NCI-H748 (cell line): ENCODE results near the gene RAB24.

ENCODE experiments used
- DNase-seq: peaks from one replicate; lab custom pipeline; 2025; ENCODE audit not compliant: unreplicated experiment; lab: John Stamatoyannopoulos, UW

RAB24 gene

DNA sequence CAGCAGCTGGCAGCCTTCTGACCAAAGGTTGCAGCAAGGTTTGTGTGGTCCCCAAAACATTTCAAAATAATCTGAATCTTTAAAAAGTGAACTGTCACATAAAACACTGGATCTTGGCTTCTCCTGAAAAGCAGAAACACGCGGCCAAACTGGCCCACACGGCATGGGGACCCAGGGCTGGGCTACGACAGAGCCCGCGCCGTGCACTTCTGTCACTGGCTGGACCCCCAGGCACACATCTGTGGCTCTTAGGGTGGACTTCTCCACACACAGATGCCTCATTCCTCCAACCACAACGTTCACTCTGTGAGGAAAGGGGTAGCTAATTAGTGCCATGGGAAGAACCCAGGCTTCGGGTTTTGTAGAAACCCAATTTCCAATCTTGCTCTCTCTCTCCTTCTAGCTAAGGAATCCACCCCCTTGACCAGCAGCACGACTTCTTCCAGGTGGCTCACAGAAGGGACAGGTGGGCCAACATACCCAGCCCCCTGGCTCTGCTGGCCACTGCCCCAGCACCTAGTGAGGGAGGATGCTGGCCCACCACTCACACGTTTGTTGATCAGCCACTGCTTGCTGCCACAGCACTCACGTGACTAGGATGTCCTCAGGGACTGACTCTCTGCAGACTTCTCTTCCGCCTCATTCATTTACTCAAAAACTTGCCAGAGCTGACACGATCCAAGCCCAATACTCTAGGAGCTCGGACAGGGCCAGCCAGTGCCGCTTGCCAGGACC is 30.1 kb upstream of the RAB24 start:
- DNase-seq, result no peak

DNA sequence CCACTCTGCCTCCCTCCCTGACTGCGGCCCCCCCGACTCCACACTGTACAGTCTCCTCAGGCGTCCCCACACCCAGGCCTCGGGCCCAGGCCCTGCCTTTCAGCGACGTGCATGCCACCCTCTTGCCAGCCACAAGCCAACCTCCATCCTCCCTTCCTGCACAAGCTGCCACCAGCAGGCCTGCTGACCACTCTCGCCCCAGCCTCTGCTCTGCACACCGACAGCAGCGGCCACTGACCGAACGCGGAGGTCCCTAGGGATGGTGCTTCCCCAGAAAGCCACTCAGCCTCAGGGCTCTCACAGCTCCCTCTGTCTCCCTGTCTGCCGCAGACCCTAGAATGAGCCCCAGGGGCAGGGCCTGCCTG is 29.4 kb upstream of the RAB24 start:
- DNase-seq, result no peak

DNA sequence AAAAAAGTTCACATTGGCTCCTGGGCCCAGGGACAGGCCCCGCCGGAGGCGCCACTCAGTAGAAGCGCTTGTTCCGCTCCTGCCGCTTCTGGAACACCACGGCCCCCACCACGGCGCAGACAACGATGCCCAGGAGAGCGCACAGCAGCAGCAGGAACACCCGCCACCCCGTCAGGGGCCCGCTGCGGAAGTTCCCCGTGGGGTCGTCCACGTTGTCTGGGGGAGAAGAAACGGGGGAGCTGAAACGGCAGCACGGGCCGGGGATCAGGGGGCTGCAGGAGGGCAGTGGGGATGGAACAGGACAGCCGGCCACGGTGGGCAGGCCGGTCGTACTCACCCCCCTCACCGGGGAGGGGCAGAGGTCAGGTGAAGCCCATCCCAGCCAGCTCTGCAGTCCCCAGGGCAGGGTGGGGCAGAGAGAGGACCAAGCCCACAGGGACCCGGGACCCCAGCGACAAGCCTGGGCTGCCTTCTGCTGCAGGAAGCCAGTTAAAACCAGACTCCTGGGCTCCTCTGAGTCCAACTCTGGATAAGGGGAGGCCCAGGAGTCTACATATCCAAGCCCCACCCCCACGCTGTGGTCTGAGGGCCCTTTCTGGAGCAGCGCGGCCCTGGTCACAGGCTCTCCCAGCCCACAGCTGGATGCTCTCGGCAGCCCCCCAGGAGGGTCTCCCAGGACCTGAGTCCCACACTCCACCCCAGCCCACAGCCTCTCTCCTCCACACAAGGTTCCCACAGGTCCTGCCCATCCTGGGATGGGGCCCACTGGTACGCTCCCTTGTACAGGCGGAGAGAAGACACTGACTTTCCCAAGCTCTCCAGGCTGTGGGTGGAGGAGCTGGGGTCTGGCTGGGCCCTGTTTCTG is 28.7 kb upstream of the RAB24 start:
- DNase-seq, result no peak

DNA sequence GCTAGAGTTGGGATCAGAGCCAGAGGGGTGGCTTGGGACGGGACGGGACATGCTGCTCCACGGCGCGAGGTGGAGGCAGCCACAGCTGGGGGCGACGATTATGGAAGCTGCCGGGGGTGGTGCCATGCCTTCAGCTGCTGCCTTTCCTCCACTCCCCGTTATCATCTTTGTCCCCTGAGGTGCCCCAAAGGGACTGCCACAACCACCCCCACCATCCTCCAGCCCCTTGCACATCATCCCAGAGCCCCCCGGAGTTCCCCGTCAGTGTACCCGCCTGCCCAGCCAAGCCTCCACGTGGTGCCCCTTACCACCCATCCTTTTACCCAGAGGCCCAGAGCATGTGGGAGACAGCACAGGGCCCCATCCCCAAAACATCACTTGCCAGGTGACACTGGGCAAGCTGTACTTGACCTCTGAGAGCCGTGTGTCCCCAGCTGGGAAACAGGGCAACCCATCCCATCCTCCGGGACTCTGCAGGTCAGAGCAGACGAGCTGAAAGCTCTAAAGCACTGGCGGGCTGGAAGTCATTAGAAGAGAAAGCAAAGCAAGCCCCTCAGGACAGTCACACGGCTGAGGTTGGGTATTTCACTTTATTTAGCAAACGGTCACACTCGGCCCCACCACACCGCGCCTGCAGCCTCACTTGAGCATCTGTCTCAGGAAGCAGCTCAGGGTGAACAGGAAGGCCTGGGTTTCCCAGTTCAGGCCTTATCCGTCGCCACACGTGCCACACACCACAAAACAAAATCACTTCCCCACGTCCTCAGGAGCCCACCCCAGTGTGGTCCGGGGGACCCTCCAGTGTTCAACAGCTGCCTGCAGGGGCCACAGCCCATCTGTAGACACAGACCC is 27.7 kb upstream of the RAB24 start:
- DNase-seq, result no peak

DNA sequence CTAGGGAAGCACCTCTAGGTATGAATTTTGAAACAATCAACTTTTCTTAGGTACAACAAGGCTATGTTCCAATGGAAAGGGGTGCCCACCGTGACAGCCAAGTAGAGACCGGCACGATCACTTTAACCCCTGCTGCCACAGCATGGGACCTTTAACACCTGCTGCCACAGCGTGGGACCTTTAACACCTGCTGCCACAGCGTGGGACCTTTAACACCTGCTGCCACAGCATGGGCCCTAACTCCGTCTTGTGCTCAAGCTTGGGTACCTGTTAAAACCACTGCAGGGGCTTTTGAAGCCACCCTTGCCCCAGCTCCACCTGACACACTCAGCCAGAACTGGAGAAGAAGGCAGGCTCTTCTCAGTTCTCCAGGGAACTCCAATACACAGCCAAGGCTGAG is 26.4 kb upstream of the RAB24 start:
- no peak for DNase-seq

DNA sequence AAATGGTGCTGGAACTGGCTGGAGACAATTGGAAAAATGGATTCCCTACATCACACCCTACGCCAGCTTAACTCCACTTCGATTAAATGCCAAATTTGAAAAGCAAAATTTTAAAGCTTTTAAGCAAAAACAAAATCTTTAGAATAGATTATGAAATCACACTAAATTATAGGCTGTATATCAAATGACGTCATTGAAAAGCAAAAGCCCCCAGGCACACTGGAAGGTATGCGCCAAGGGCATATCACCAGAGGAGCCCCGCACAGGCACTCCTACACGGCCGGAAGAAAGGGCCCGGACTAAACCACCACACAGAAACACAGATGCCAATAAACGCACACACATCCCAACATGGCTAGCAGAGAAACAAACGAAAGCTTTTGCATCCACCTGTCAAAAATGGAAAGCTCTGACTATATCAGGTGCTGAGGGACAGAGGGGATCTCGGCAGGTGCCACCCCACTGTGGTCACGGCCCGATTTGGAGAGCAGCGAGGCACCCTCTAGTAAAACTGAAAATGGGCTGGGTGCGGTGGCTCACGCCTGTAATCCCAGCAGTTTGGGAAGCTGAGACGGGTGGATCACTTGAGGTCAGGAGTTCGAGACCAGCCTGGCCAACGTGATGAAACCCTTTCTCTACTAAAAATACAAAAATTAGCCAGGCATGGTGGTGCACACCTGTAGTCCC is 25.2 kb upstream of the RAB24 start:
- no peak for DNase-seq

DNA sequence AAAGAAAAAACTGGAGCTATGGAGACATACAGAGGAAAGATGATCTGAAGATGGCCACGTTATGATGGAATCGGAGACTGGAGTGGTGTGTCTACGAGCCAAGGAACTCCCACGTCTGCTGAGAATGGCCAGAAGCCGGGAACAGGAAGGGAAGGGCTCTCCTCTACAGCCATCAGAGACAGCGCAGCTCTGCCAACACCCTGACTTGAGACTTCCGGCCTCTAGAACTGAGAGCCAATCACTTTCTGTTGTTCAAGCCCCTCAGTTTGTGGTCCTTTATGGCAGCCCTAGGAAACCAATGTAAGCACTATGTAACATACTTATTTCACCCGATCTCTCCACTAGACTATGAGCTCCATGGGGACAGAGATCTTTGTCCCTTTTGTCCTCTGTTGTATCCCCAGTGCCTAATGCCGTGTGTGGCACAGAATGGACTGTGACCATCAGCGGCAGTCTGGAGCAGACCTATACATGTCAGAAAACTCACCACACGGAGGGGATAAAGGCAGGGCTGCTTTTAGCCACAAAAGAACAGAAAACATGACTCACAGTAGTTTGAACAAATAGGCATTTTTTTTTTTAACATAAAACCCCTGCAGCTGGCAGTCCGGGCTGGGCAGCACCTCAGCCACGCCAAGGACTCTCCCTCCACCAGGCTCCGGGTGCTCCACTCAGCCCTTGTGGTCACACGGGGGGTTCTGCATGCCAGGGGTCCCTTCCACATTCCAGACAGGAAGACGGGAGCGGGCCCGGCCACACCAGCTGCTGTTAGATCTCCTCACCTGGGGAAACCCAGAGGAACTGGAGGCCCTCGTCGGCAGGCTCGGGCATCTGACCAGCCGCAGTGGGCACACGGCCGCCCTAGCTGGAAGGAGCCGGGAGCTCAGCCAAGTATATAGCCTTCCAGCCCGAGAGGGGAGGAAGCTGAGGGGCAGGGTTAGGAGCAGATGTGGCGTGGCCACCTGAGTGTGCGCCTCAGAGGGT is 24.3 kb upstream of the RAB24 start:
- DNase-seq, result no peak

DNA sequence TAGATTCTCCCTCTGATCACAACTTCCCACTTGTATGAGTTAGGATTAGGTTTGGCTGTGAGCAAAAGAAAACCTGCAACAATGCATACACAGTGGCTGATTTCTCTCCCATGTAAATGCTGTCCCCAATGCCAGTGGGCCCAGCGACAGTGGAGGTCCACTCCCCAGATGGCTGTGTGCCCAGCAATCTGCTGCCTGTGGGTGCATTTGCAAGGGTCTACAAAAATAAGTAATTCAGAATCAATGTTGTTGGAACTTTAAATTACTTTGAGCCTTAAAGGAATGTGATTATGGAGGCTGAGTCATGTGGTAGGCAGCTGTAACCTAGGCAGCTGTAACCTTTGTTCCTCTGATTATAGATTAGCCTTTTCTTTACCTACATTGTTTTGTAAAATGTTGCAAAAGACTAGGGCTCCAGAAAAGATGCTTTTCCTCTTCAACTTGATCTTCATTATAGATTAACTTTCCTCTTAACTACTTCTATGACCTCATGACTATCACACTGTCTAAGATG is 22.4 kb upstream of the RAB24 start:
- DNase-seq, result no peak

DNA sequence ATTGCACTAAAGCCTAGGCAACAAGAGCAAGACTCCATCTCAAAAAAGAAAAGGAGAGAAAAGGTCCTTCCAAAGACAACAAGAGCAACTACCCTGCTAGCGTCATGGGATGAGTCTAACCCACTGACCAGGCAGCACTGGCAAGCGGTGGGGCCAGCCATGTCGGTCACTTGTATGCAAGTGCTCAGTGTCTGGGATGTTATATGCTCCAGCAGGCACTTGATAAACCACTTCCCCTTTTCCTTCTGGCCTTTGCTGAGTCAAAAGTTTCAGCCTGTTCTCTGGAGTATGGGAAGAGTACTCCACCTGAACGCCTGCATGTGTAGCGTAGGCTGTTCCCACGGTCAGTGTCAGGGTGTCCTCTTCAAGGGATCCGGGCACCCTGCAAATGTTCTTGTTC is 17.4 kb upstream of the RAB24 start:
- DNase-seq, result no peak

DNA sequence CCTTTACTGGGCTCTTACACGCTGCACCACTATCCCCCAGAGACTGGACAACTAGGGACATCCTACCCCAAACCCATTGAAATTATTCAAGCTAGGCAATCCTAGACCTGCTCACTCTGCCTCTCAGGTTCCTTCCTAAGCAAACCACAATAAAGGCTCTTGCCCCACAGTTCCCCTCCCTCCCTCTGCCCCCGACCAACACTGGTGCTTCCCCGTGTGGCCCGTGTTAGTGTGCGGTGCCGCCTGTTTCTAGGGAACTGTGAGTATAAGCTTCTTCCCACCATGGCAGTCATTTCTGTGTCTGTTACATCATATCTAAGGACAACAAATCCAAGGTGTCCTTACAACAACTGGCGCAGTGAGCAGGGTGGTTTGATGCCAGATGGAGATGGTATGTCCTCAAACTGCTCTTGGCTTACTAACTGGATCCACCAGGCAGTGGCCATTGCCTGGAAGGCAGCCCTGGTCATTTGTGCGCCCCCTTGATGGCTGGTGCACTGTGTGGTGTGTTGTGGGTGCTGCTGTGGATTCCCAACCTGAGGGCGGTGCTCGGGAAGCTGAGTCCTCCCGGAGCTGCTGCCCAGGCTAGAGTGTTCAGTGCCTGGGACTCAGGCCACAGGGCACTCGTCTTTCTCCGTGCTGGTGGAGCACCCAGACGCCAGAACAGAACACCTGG is 16.5 kb upstream of the RAB24 start:
- no peak for DNase-seq

DNA sequence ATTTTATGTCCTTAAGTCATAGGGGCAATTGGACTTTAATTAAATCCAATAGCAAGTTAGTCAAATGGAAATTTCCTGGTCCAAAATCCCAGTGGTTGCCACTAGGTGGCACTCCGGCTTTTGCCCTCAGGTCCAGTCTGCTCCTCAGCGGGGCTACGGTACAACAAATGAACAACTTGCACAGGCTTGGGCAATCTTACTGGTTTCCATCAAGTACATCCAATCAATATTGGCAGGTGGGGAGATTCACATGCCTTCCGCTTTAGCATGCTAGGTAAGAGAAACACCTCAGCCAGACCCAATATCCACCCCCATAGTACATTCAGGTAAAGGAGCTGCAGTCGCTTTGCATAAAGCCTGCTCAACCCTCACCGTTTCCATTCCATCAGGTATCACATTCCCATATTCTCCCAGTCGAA is 14.4 kb upstream of the RAB24 start:
- DNase-seq, result peak; percentile 78

DNA sequence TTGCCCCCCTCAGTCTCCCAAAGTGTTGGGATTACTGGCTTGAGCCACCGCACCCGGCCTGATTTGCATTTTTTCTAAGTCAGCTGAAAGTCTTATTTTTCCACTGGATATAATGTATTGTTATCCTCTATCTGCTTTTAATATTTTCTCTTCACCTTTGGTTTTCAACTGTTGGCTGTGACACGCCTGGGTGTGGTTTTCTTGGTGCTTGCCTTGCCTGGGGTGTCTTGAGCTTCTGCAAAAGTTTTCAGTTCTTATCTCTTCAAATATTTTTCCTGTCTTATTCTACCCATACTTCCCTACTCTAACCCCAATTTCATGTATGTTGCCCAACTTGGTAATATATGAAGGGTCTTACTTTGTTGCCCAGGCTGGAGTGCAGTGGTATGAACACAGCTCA is 12.5 kb upstream of the RAB24 start:
- DNase-seq, result no peak

DNA sequence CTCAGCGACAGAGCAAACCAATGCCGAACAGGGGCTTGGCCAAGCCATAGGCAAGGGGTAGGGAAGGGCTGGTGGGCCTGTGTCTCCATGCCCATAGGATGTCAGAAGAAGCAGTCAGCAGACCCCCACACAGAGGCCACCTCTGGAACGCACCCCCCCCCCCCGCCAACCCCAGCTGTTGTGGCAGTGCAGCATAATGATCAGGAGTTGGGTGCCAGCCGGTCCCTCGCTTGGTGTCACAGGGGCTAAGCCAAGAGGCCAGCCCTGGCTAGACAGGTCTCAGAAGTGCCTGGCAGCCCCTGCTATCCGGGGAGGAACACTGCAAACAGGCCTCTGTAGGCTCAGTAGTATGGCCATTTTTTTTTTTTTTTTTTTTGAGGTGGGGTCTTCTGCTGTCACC is 11.9 kb upstream of the RAB24 start:
- no peak for DNase-seq

DNA sequence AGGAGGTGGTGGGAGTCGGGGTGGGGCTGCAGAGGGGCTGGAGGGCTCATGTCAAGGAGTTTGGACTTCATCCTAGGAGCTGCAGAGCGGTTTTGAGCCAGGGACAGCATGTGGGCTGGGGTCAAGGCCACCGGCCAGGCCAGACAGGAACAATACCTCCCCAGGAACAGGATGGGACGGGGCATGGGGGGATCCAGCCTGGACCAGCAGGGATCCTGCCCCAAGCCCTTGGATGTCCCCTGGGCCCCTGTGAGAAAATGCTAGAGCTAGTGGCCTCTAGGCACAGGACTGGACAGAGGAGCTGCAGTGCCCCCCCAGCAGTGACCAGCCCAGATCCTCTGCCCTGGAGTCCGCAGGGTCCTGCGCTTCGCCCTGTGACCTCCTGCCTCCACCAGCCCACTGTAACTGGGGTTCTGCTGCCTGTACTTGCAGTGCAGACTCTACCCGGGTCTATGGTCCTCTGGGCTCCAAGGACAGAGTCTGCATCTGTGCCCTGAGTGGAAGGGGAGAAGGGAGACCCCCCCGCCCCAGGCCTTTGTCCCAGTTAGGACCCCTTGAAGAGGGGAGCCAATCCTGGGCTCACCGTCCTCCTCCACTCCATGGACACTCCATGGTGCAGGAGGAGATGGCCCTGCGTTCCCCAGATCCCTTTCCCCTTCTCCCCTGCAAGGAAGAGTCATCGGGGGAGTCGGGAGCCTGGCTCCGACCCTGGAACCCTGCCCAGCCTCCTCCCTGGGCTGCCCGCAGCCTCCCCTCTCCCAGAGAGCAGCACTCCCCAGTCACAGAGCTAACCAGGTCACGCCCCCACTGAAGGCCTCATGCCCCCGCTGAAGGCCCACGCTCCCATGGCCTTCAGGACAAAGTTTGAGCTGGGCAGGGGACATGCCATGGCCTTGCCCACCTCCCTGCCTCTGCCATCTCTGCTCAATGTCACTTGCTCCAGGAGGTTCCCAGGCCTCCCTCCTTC is 11.1 kb upstream of the RAB24 start:
- no peak for DNase-seq

DNA sequence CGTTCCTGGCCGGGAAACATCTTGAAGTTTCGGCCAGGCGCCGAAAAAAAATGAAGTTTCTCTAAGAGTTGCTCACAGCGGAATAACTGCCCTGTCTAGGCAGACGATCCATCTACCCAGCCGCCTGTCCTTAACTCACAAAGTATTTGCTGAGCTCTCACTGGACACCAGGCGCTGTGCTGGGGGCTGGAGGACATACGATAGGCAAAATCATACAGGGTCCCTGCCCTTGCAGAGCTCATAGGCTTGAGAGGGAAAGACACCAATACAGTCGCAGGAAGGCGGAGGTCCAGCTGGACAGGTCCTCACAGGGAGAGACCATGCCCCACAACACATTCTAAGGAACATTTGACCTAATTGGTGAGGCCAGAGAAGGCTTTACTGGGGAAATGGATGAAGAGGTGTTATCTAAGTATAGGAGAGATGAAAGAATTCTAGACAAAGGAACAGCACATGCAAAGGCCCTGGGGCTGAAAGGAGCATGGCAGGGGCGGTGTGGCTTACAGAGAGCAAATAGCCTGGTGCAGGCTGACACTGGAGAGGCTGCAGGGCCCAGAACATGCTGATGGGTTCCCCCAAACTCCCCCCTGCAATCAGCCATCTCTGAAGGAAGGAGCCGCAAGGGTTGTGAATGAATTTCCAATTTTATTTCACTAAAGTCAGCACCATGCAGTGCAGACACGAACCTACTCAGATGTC is 10.2 kb upstream of the RAB24 start:
- DNase-seq, result no peak

DNA sequence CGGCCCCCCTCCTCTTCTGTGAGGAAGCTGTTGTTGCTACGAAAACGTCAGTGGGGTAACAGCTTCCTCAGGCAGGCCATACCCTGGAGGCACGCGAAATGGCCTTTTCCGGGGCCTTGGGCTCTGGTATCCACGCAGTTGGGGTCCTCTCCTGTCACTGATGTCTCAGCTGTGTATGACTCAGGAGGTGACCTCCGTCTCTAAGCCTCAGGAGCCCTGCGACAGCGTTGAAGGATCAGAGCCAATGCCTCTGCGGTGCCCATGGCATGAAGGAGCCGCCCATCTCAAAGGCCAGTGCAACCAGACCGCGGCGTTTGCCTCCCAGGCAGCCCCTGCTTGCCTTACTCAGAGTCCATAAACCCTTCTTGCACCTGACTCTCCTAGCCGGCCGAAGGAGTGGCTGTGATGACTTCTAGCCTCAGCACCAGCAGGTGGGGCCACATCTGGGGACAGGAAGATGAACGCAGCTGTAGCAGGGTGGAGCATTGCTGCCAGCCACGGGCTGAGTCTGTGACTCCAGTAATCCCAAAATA is 9.2 kb upstream of the RAB24 start:
- peak; percentile 69 for DNase-seq
